ENCODE data around the gene NEDD4L.

DNA sequence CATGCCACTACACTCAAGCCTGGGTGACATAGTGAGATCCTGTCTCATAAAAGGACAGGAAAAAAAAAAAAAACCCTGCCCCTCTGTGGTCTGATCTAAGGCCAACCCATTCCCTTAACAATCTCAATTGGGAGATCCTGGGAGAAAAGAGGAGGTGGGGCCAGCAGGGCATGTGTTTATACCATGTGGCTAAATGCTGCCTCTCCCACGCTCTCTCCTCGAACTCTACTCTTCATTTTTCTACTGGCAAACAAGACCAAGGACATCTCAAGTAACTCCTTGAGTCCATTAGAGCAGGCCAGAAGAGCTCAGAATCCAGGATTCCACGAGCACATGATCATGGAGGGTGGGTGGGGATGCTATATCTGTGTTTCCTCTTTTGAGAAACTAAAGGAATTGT is 16.7 kb upstream of the NEDD4L start:
- TF ChIP-seq, protein P1, sequence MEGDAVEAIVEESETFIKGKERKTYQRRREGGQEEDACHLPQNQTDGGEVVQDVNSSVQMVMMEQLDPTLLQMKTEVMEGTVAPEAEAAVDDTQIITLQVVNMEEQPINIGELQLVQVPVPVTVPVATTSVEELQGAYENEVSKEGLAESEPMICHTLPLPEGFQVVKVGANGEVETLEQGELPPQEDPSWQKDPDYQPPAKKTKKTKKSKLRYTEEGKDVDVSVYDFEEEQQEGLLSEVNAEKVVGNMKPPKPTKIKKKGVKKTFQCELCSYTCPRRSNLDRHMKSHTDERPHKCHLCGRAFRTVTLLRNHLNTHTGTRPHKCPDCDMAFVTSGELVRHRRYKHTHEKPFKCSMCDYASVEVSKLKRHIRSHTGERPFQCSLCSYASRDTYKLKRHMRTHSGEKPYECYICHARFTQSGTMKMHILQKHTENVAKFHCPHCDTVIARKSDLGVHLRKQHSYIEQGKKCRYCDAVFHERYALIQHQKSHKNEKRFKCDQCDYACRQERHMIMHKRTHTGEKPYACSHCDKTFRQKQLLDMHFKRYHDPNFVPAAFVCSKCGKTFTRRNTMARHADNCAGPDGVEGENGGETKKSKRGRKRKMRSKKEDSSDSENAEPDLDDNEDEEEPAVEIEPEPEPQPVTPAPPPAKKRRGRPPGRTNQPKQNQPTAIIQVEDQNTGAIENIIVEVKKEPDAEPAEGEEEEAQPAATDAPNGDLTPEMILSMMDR (IDR thresholded peaks at IDR 0.05; ENCODE audit: insufficient read depth, low read length, poor library complexity, severe bottlenecking): no peak
- TF ChIP-seq EZH2phosphoT487 (conservative IDR thresholded peaks at IDR 0.05; ENCODE audit: low read length): no peak
